GM12874 (cell line): ENCODE measurements around the gene TNN.

ENCODE experiments used
- CTCF ChIP-seq: IDR thresholded peaks from 2 replicates; pipeline ENCODE4 v1.5.1; 2011; ENCODE audit warnings: low read depth, mild to moderate bottlenecking, control low read depth, low read length, moderate library complexity; ENCODE audit not compliant: insufficient read depth

TNN gene

GRCh38 chr1:175097361-175097760 is 29.7 kb downstream of the TNN start:
- no peak for TF ChIP-seq CTCF

GRCh38 chr1:175099916-175100315 is 32.3 kb downstream of the TNN start:
- TF ChIP-seq CTCF: no peak

GRCh38 chr1:175114996-175115395 is 47.4 kb downstream of the TNN start:
- no peak for TF ChIP-seq CTCF

- TF ChIP-seq CTCF: no peak
Measured at GRCh38 chr1:175116210-175116798, 48.7 kb downstream of the TNN start.

GRCh38 chr1:175116903-175117302 is 49.3 kb downstream of the TNN start:
- no peak for TF ChIP-seq CTCF

- no peak for TF ChIP-seq CTCF
Measured at GRCh38 chr1:175118375-175119367, 51.0 kb downstream of the TNN start.

- no peak for TF ChIP-seq CTCF
Measured at GRCh38 chr1:175120511-175120910, 52.9 kb downstream of the TNN start.
